ENCODE measurements around the gene CNTN6.

DNA sequence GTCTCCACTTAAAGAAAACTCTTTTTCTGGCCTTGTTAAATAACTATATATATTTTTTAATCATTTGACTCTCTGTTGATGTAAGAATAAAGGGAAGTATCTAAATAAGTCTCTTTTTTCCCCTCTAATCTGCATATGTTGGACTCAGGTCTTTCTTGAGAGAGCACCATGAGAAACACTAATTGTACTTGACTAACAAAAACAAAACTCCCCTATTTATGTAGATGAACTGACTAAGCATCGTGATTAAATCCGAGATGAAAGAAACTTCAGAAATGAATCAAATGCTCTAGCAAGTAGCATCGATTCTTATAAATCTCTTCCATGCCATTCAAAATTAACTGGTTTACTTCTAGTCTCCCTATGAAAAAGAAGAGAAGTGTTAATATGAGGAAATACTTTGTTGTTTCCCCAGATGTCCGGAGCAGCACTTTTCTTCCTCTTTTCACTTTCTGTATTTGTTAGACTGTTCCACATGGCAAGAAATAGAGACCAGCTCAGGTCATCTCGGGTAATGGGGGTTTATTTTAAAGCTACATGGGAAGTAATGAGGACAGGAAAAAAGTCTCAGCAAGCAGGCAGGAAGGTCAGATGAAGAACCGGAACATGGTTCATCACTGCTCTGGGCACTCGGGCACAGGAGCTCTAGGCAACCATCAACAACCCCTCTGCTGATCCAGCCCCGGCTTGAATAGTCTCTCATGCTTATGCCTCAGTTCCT, 288.3 kb downstream of the CNTN6 start:
- TF ChIP-seq ZNF626 (tag by site-specific recombination; IDR thresholded peaks at IDR 0.05) (no peak), YY1 (tag by site-specific recombination; IDR thresholded peaks at IDR 0.05) (no peak), ZNF248 (tag by site-specific recombination; IDR thresholded peaks at IDR 0.05) (no peak), RBAK (tag by site-specific recombination; IDR thresholded peaks at IDR 0.05) (no peak), ZNF24 (tag by site-specific recombination; IDR thresholded peaks at IDR 0.05) (no peak), ZNF211 (tag by site-specific recombination; IDR thresholded peaks at IDR 0.05; ENCODE audit: low read depth) (no peak), HOXD13 (CRISPR knock-in tag; IDR thresholded peaks at IDR 0.05; ENCODE audit: borderline replicate concordance) (no peak)
- TF ChIP-seq, protein P1, sequence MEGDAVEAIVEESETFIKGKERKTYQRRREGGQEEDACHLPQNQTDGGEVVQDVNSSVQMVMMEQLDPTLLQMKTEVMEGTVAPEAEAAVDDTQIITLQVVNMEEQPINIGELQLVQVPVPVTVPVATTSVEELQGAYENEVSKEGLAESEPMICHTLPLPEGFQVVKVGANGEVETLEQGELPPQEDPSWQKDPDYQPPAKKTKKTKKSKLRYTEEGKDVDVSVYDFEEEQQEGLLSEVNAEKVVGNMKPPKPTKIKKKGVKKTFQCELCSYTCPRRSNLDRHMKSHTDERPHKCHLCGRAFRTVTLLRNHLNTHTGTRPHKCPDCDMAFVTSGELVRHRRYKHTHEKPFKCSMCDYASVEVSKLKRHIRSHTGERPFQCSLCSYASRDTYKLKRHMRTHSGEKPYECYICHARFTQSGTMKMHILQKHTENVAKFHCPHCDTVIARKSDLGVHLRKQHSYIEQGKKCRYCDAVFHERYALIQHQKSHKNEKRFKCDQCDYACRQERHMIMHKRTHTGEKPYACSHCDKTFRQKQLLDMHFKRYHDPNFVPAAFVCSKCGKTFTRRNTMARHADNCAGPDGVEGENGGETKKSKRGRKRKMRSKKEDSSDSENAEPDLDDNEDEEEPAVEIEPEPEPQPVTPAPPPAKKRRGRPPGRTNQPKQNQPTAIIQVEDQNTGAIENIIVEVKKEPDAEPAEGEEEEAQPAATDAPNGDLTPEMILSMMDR (tag by site-specific recombination; IDR thresholded peaks at IDR 0.05): no peak
- TF ChIP-seq, protein P2, sequence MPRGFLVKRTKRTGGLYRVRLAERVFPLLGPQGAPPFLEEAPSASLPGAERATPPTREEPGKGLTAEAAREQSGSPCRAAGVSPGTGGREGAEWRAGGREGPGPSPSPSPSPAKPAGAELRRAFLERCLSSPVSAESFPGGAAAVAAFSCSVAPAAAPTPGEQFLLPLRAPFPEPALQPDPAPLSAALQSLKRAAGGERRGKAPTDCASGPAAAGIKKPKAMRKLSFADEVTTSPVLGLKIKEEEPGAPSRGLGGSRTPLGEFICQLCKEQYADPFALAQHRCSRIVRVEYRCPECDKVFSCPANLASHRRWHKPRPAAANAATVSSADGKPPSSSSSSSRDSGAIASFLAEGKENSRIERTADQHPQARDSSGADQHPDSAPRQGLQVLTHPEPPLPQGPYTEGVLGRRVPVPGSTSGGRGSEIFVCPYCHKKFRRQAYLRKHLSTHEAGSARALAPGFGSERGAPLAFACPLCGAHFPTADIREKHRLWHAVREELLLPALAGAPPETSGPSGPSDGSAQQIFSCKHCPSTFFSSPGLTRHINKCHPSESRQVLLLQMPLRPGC (tag by site-specific recombination; IDR thresholded peaks at IDR 0.05): no peak
- TF ChIP-seq, protein P3, sequence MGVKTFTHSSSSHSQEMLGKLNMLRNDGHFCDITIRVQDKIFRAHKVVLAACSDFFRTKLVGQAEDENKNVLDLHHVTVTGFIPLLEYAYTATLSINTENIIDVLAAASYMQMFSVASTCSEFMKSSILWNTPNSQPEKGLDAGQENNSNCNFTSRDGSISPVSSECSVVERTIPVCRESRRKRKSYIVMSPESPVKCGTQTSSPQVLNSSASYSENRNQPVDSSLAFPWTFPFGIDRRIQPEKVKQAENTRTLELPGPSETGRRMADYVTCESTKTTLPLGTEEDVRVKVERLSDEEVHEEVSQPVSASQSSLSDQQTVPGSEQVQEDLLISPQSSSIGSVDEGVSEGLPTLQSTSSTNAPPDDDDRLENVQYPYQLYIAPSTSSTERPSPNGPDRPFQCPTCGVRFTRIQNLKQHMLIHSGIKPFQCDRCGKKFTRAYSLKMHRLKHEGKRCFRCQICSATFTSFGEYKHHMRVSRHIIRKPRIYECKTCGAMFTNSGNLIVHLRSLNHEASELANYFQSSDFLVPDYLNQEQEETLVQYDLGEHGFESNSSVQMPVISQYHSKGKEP (tag by site-specific recombination; IDR thresholded peaks at IDR 0.05): no peak

All from HEK293 (cell line).